ENCODE measurements around the gene FOXRED2.
A peak's percentile ranks its signal among the peaks of the same experiment; 100 is the strongest.

The FOXRED2 gene

GRCh38 chr22:36449596-36450175 is 57.2 kb downstream of the FOXRED2 start:
- no peak for DNase-seq (ENCODE audit: low spot score)

- no peak for DNase-seq (ENCODE audit: low spot score)
Observed at GRCh38 chr22:36447632-36448031, 59.2 kb downstream of the FOXRED2 start.

- DNase-seq (ENCODE audit: low spot score): peak; percentile 82
Observed at GRCh38 chr22:36445158-36445668, 61.6 kb downstream of the FOXRED2 start.

DNA sequence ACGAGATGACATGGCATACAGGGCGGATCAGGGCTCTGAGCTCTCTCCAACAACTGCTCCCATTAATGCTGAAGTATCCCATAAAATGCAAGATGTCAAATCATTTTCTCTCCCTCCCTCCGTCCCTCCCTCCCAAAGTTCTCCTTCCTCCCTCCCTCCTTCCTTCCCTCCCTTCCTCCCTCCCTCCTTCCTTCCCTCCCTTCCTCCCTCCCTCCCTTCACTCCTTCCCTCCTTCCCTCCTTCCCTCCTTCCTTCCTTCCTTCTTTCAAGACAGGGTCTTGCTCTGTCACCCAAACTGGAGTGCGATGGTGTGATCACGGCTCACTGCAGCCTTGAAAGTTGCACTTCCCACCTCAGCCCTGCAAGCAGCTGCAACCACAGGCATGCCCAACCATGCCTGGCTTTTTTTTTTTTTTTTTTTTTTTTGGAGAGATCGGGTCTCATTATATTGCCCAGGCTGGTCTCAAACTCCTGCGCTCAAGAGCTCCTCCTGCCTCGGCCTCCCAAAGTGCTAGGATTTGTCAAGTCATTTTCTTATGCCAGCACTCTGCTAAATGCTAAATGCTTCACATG is 63.6 kb downstream of the FOXRED2 start:
- DNase-seq (ENCODE audit: low spot score): no peak

- DNase-seq (ENCODE audit: low spot score): no peak
Observed at GRCh38 chr22:36442506-36443197, 64.2 kb downstream of the FOXRED2 start.

DNA sequence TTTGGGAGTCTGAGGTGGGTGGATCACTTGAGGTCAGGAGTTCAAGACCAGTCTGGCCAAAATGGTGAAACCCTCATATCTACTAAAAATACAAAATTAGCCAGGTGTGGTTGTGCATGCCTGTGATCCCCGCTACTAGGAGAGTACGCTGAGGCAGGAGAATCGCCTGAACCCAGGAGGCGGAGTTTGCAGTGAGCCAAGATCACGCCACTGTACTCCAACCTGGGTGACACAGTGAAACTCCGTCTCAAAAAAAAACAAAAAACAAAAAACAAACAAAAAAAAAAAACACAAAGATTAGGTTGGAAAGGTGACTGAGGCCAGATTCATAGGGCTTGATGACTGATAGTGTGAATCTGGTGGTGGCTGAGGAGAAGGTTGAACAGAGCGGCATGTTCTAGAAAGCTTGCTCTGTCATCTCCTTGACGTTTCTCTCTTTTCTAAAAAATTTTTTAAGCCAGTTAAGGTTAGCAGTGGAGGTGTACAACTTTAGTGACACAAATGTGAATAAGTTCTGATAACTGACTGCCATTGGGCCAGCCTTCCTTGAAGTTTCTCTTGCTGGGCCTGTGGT is 66.3 kb downstream of the FOXRED2 start:
- no peak for DNase-seq (ENCODE audit: low spot score)

DNA sequence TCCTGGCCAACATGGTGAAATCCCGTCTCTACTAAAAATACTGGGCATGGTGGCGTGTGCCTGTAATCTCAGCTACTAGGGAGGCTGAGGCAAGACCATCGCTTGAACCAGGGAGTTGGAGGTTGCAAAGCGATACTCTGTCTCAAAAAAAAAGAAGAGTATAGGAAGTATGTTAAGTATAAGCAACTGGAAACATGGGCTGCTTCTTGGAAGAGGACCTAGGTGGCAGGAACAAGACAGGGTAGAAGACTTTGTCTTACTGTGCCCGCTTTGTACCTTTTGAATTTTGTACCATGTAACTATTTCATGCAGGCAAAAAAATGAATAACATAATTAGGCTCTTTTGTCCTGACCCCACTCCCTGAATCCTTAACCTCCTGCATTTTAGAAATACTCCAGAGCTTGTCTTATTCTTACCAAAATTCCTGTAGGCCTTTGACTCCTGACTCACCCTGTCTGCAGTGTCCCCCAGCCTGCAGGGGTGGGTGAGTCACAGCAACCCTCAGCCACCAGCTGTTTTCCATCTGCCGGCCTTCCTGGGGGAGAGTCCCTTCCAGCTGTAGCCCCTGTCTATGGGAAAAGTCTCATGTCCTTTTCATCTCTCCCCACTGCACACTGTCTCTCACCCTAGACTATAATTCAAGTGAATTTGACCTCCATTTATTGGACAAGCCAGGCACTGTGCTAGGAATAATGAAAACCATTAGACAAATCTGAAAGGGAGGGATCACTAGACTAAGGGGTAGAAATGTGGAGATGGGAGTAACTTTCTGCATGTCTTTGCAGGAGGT is 67.2 kb downstream of the FOXRED2 start:
- DNase-seq (ENCODE audit: low spot score): peak; percentile 99

All from hepatic stellate cell (primary cell).